ENCODE measurements around the gene GRB10.
"Not testable (repeated sequence)": the region's sequence is repeated elsewhere in the genome, so short reads cannot be mapped to it uniquely, and the experiment has no call there.

- TF ChIP-seq REST (IDR thresholded peaks at IDR 0.05; ENCODE audit: insufficient read depth in 1 of 2, low read depth in 2 of 2, low read length in 1 of 2); CTCF (IDR thresholded peaks at IDR 0.05); POLR2AphosphoS5 (IDR thresholded peaks at IDR 0.05; ENCODE audit: low read depth, low read length); TCF7L2 (IDR thresholded peaks at IDR 0.05; ENCODE audit: low read depth, low read length): not testable (repeated sequence)
Observed at GRCh38 chr7:50773071-50773470, 9.6 kb downstream of the GRB10 start.
